Measurements from ENCODE around the gene KLHL17. TPM values are rescaled to one million over a fixed set of nuclear protein-coding genes. Genes with fewer than 3 reads are reported as not detected.

KLHL17 gene
- total and polyA plus RNA-seq, 12 donors, result 0.73 to 38.8 (median 6.9) TPM

DNA sequence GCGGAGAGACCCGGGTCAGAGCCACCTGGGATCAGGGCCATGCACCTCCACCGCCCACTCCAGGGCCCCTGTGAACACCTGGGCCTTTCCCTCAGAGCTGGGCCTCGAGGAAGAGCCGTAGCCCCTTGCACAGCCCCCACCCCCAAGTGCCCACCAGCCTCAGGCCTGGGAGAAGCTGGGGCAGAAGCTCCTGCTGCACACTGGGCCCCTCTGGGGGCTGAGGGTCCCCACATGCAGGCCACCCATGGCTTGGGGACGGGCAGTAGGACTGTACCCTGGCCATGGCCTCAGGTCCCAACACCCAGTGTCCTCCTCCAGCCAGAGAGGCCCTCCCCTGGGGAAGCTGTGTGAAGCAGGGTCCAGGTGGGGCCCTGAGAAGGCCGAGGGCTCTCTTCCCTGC is 7.8 kb upstream of the KLHL17 start:
- no peak overlapping the region for H3K27ac ChIP-seq
- H3K27me3 ChIP-seq, result no peaks in the 10 kb centered on the region
- H3K4me3 ChIP-seq, result no peak overlapping the region
- 92 to 100% (median 94%) methylated on average over 3 to 7 of the region's 7 CpGs for WGBS, 4 donors
- no peaks in the 10 kb centered on the region for H3K9me3 ChIP-seq (replicated peaks in 1 of 3)
- peaks cover 0 to 91% of the 10 kb centered on the region in 2 donors for H3K36me3 ChIP-seq (replicated peaks in 1 of 2)
- H3K4me1 ChIP-seq (replicated peaks in 1 of 2), result peaks cover 0 to 4% of the 10 kb centered on the region in 2 donors
- TF ChIP-seq, protein P1, sequence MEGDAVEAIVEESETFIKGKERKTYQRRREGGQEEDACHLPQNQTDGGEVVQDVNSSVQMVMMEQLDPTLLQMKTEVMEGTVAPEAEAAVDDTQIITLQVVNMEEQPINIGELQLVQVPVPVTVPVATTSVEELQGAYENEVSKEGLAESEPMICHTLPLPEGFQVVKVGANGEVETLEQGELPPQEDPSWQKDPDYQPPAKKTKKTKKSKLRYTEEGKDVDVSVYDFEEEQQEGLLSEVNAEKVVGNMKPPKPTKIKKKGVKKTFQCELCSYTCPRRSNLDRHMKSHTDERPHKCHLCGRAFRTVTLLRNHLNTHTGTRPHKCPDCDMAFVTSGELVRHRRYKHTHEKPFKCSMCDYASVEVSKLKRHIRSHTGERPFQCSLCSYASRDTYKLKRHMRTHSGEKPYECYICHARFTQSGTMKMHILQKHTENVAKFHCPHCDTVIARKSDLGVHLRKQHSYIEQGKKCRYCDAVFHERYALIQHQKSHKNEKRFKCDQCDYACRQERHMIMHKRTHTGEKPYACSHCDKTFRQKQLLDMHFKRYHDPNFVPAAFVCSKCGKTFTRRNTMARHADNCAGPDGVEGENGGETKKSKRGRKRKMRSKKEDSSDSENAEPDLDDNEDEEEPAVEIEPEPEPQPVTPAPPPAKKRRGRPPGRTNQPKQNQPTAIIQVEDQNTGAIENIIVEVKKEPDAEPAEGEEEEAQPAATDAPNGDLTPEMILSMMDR (IDR thresholded peaks at IDR 0.05), result no peak
- no peak for TF ChIP-seq POLR2A (IDR thresholded peaks at IDR 0.05)
- intact Hi-C loops (cut with DNase I), result no loop called here
- no peak for DNase-seq

DNA sequence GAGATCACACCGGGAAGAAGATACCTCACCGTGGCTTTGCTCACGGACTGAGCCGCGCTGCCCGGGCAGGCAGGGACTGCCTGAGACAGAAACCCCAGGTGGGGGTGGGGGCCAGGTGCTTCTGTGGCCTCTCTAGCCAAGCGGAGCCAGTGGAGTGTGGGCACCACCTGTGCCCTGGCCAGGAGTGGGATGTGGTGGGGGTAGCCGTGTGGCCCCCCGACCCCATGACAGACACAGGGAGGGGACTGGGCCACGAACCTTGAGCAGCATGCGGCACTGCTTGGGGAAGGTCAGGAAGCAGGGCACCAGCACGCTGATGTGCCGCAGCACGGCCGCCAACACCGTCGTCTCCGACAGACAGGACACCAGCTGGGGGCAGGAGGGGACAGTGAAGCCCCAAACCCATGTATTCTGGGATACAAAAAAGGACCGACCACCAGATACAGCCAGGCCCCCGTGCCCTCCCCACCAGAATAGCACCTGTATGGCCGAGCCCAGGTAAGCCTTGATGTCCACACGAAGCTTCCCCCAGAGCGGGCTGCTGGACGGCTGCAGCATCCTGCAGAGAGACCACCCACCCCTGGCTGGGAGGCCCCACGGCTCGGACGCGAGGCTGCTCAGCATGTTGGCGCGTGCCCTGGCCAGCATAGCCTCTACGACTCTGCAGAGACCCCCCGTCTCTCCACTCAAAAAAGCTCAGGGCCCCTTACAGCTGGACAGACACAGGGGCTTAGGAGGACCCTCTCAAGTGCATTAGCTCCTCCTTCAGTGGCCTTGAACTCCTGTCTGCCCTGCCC is 6.7 kb upstream of the KLHL17 start:
- no peak for DNase-seq
- H3K4me1 ChIP-seq (replicated peaks in 1 of 2), result peaks cover 8 to 15% of the 10 kb centered on the region in 2 donors
- 87 to 91% (median 89%) methylated on average over 8 to 32 of the region's 32 CpGs for WGBS, 4 donors
- intact Hi-C loops (cut with DNase I), result no loop called here
- H3K9me3 ChIP-seq (replicated peaks in 1 of 3), result no peaks in the 10 kb centered on the region
- H3K27me3 ChIP-seq, result no peaks in the 10 kb centered on the region
- H3K27ac ChIP-seq, result no peak overlapping the region
- H3K4me3 ChIP-seq, result no peak overlapping the region
- H3K36me3 ChIP-seq (replicated peaks in 1 of 2), result peaks cover 0 to 80% of the 10 kb centered on the region in 2 donors
- TF ChIP-seq POLR2A (IDR thresholded peaks at IDR 0.05), result no peak
- TF ChIP-seq, protein P1 (IDR thresholded peaks at IDR 0.05), result no peak

DNA sequence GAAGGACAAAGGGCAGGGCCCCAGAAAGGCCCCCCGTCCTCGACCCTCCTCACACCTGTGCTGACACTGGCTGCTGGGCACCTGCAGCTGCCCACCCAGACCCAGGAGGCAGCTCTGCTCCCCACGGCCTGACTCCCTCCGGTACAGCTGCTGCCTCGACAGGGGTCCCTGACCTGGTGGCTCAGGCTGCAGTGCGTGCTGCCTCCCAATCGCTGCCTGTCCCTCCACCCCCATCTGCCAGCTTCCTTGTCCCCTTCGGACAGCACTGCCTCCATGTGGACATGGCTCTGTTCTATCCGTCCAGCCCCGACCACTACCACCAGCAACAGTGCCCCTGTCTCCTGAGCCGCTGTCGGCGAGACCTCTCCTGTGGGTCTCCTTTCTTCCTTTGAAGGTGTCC is 5.5 kb upstream of the KLHL17 start:
- intact Hi-C loops (cut with DNase I), result no loop called here

DNA sequence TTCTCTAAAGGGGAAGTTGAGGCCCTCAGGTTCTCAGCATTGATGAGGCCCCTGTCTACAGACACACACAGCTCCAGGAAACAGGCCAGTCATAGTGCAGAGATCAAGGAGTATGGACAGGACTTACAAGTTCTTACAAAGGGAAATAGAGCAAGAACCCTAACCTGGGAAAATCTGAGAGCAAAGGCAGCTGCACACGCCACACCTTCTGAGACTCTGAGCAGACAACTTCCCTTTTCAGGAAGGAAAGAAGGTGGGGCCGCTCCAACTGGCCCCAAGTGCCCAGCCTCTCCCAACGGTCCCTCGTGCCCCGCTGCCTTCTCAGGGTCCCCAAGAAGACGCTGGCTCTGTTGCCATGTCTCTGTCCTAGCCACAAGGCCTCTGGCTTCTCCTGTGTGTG is 4.9 kb upstream of the KLHL17 start:
- H3K9me3 ChIP-seq (replicated peaks in 1 of 3), result no peaks in the 10 kb centered on the region
- peaks cover 17 to 20% of the 10 kb centered on the region in 2 donors for H3K4me1 ChIP-seq (replicated peaks in 1 of 2)
- no peak for TF ChIP-seq POLR2A (IDR thresholded peaks at IDR 0.05)
- TF ChIP-seq, protein P1 (IDR thresholded peaks at IDR 0.05), result no peak
- H3K36me3 ChIP-seq (replicated peaks in 1 of 2), result peaks cover 0 to 64% of the 10 kb centered on the region in 2 donors
- 76 to 96% (median 80%) methylated on average over 5 to 6 of the region's 6 CpGs for WGBS, 4 donors
- H3K27me3 ChIP-seq, result no peaks in the 10 kb centered on the region
- intact Hi-C loops (cut with DNase I), result no loop called here
- H3K27ac ChIP-seq, result no peak overlapping the region
- DNase-seq, result no peak
- no peak overlapping the region for H3K4me3 ChIP-seq

More for the DNA sequence above, 5.5 kb upstream of the KLHL17 start:
- no peaks in the 10 kb centered on the region for H3K9me3 ChIP-seq (replicated peaks in 1 of 3)
- no peaks in the 10 kb centered on the region for H3K27me3 ChIP-seq
- H3K36me3 ChIP-seq (replicated peaks in 1 of 2), result peaks cover 0 to 69% of the 10 kb centered on the region in 2 donors
- H3K4me3 ChIP-seq, result no peak overlapping the region
- peaks cover 14 to 20% of the 10 kb centered on the region in 2 donors for H3K4me1 ChIP-seq (replicated peaks in 1 of 2)
- H3K27ac ChIP-seq, result no peak overlapping the region
- no peak for DNase-seq
- WGBS, 4 donors, result 79 to 92% (median 91%) methylated on average over 9 to 13 of the region's 13 CpGs
- TF ChIP-seq, protein P1 (IDR thresholded peaks at IDR 0.05), result no peak
- no peak for TF ChIP-seq POLR2A (IDR thresholded peaks at IDR 0.05)
